GM12878 (cell line): ENCODE results near the gene RIN1. TPM values are rescaled to one million over a fixed set of nuclear protein-coding genes. Genes with fewer than 3 reads are reported as not detected.
"Not testable (repeated sequence)": the region's sequence is repeated elsewhere in the genome, so short reads cannot be mapped to it uniquely, and the experiment has no call there.

Source experiments
- ATAC-seq: fragments of 200-7000 bp; cut with Tn5 transposase; 3 replicates; pipeline ENCODE4 v1.9.1; 2020; ENCODE audit warnings: mild to moderate bottlenecking, moderate library complexity
- BruUV-seq: library from RNA; stranded (reverse); fragments of 400-500 nt; replicated peaks from 2 replicates; lab custom pipeline; 2021; lab: Mats Ljungman, UMichigan
- CTCF ChIA-PET: fragments of 300-600 bp; sonication (Branson Sonifier 250); formaldehyde crosslinking; extraction: SDS; loops from one replicate; lab custom pipeline; 2021; ENCODE audit warnings: inconsistent platforms; lab: Yijun Ruan, JAX
- POLR2A ChIA-PET: fragments of 350-600 bp; formaldehyde crosslinking; extraction: SDS; loops from one replicate; lab custom pipeline; 2021; ENCODE audit warnings: inconsistent platforms; lab: Charles Lee
- RAD21 ChIA-PET: fragments of 300-600 bp; sonication (Branson Sonifier 250); formaldehyde crosslinking; loops from one replicate; lab custom pipeline; 2023; ENCODE audit warnings: antibody characterized with exemption; ENCODE audit not compliant: unreplicated experiment; lab: Charles Lee
- SMC1A ChIA-PET: fragments of 300-600 bp; sonication (Branson Sonifier 250); formaldehyde crosslinking; loops from one replicate; lab custom pipeline; 2023; ENCODE audit not compliant: unreplicated experiment, uncharacterized antibody; lab: Charles Lee
- DNase-seq: peaks from one replicate; pipeline ENCODE4 v3.0.0-alpha.2; 2011; ENCODE audit warnings: low read depth, low spot score
- FAIRE-seq: peaks from 3 replicates; lab custom pipeline; 2011; peaks lifted over from hg19 to GRCh38; lab: Jason Lieb, UNC
- H2AFZ ChIP-seq: 2 replicates; pipeline ENCODE4 v1.6.0; 2011; ENCODE audit warnings: low read depth, low read length, control low read depth; ENCODE audit not compliant: control insufficient read depth
- H3K27ac ChIP-seq: 2 replicates; pipeline ENCODE4 v1.5.1; 2011; ENCODE audit warnings: control low read depth; ENCODE audit not compliant: control insufficient read depth, insufficient read depth
- H3K27me3 ChIP-seq, 2 experiments: replicated peaks in 1 of 2; 2 replicates each; pipeline versions ENCODE4 v1.6.0 to v1.6.1; 2011; ENCODE audit warnings: low read length in 1 of 2; ENCODE audit not compliant: control insufficient read depth in 2 of 2, insufficient read depth in 2 of 2
- H3K36me3 ChIP-seq, 2 experiments: 2 replicates each; pipeline ENCODE4 v1.5.1; 2011; ENCODE audit warnings: low read length in 1 of 2; ENCODE audit not compliant: control insufficient read depth in 2 of 2, insufficient read depth in 2 of 2
- H3K4me1 ChIP-seq: 2 replicates; pipeline ENCODE4 v1.6.1; 2011; ENCODE audit warnings: mild to moderate bottlenecking, low read length, moderate library complexity, mixed read lengths; ENCODE audit not compliant: control insufficient read depth, insufficient read depth
- H3K4me2 ChIP-seq: 2 replicates; pipeline ENCODE4 v1.6.0; 2011; ENCODE audit warnings: control low read depth; ENCODE audit not compliant: control insufficient read depth, insufficient read depth
- H3K4me3 ChIP-seq: fragments of 200-600 bp; sonication (generic); 2 replicates; pipeline ENCODE4 v1.5.1; 2016
- H3K79me2 ChIP-seq: 2 replicates; pipeline ENCODE4 v1.6.0; 2011; ENCODE audit warnings: low read length; ENCODE audit not compliant: control insufficient read depth, insufficient read depth
- H3K9ac ChIP-seq: 2 replicates; pipeline ENCODE4 v1.8.0; 2011; ENCODE audit warnings: low read length, control low read depth, mixed read lengths; ENCODE audit not compliant: control insufficient read depth, insufficient read depth
- H3K9me3 ChIP-seq: replicated peaks from 3 replicates; pipeline ENCODE4 v1.5.1; 2011; ENCODE audit warnings: mild to moderate bottlenecking, low read length; ENCODE audit not compliant: control insufficient read depth, insufficient read depth
- H4K20me1 ChIP-seq: 2 replicates; pipeline ENCODE4 v1.6.0; 2011; ENCODE audit not compliant: control insufficient read depth, insufficient read depth
- ATF7 ChIP-seq: fragments of 450-650 bp; IDR thresholded peaks from 2 replicates; pipeline ENCODE4 v1.6.1; 2016; ENCODE audit warnings: low read depth, mild to moderate bottlenecking
- CBX5 ChIP-seq: sonication (generic); IDR thresholded peaks from 2 replicates; pipeline ENCODE4 v1.6.1; 2016; ENCODE audit warnings: low read depth, moderate library complexity, mild to moderate bottlenecking, inconsistent platforms
- JUND ChIP-seq: IDR thresholded peaks from 2 replicates; pipeline ENCODE4 v1.6.1; 2012; ENCODE audit warnings: low read depth, mild to moderate bottlenecking, low read length, improper control_type of control experiment, moderate library complexity
- MTA3 ChIP-seq: IDR thresholded peaks from 2 replicates; pipeline ENCODE4 v1.6.1; 2012; ENCODE audit warnings: low read length, inconsistent platforms, borderline replicate concordance
- RUNX3 ChIP-seq: IDR thresholded peaks from 2 replicates; pipeline ENCODE4 v1.6.1; 2012; ENCODE audit warnings: low read length, inconsistent platforms
- SMAD1 ChIP-seq: fragments of 450-650 bp; IDR thresholded peaks from 2 replicates; pipeline ENCODE4 v1.6.1; 2018; ENCODE audit warnings: mild to moderate bottlenecking, low read depth; ENCODE audit not compliant: partially characterized antibody
- SREBF1 ChIP-seq: IDR thresholded peaks from 2 replicates; pipeline ENCODE4 v1.6.1; 2012; ENCODE audit warnings: mild to moderate bottlenecking, low read length
- SUZ12 ChIP-seq: fragments of 200-600 bp; sonication (generic); IDR thresholded peaks from one replicate; pipeline ENCODE4 v1.6.1; 2018; ENCODE audit warnings: antibody characterized with exemption, mild to moderate bottlenecking; ENCODE audit not compliant: unreplicated experiment
- TCF7 ChIP-seq: IDR thresholded peaks from 2 replicates; pipeline ENCODE4 v1.6.1; 2014; ENCODE audit warnings: antibody characterized with exemption, borderline replicate concordance
- ZNF217 ChIP-seq: fragments of 450-650 bp; IDR thresholded peaks from 2 replicates; pipeline ENCODE4 v1.6.1; 2017; ENCODE audit warnings: antibody characterized with exemption, mild to moderate bottlenecking
- WGBS: methylation state at CpG from one replicate; pipeline ENCODE4 v1.1.6; 2016; ENCODE audit warnings: low lambda C conversion rate; ENCODE audit not compliant: insufficient replicate concordance, insufficient coverage; ENCODE audit errors: missing lambda C conversion rate; 5-methylcytosine and 5-hydroxymethylcytosine counted together
- in situ Hi-C: fragments of 300-500 bp; cut with MboI; formaldehyde crosslinking; loops from 9 replicates; pipeline ENCODE4 v1.14.3; 2018; ENCODE audit warnings: mixed read lengths
- intact Hi-C: fragments of 100-400 bp; cut with micrococcal nuclease; formaldehyde crosslinking; loops from one replicate; pipeline ENCODE4 v1.14.2; 2022; ENCODE audit not compliant: unreplicated experiment
- polyA plus RNA-seq, 11 experiments: library from polyadenylated mRNA; depleted of rRNA in 4 of 11; unstranded in 6 of 11; stranded (reverse) in 5 of 11; fragments of >200 nt; fragmentation: Nextera tagmentation in 4 of 11; fragmentation: Illumina TruSeq in 1 of 11; extraction: Ambion mirVana in 4 of 11; extraction: Trizol in 1 of 11; gene quantifications; 1 replicate in 1 of 11; 2 replicates in 10 of 11; pipeline versions ENCODE4 v1.2.1 to v1.2.3, GENCODE V29; 2011 to 2016; ENCODE audit warnings: inconsistent platforms in 2 of 11, missing spikeins in 2 of 11, low read depth in 1 of 11
- total RNA-seq, 4 experiments: library from RNA; depleted of rRNA in 3 of 4; stranded (reverse); fragments of >200 nt in 3 of 4; fragmentation: Illumina TruSeq in 1 of 4; extraction: Trizol in 1 of 4; gene quantifications; 2 replicates each; pipeline versions ENCODE4 v1.2.1 to v1.2.3, GENCODE V29; 2013 to 2021
- TF ChIP-seq, protein P1 (sequence below): IDR thresholded peaks from 2 replicates; pipeline ENCODE4 v1.6.1; 2012; ENCODE audit warnings: low read depth, low read length, improper control_type of control experiment
- TF ChIP-seq, protein P2 (sequence below): IDR thresholded peaks from 2 replicates; pipeline ENCODE4 v1.6.1; 2011; ENCODE audit warnings: mild to moderate bottlenecking, low read depth, low read length, moderate library complexity; ENCODE audit not compliant: insufficient replicate concordance
- TF ChIP-seq, protein P3 (sequence below): IDR thresholded peaks from 2 replicates; pipeline ENCODE4 v1.6.1; 2011; ENCODE audit warnings: low read depth, mild to moderate bottlenecking, low read length, moderate library complexity, borderline replicate concordance; ENCODE audit errors: extremely low read depth

The RIN1 gene
- total and polyA plus RNA-seq, 10 of the 15 experiments (the other 5 are each of a cell fraction or from before 2014, with no cell fraction given): 0.04 to 0.69 (median 0.22) TPM; not detected in 1

DNA sequence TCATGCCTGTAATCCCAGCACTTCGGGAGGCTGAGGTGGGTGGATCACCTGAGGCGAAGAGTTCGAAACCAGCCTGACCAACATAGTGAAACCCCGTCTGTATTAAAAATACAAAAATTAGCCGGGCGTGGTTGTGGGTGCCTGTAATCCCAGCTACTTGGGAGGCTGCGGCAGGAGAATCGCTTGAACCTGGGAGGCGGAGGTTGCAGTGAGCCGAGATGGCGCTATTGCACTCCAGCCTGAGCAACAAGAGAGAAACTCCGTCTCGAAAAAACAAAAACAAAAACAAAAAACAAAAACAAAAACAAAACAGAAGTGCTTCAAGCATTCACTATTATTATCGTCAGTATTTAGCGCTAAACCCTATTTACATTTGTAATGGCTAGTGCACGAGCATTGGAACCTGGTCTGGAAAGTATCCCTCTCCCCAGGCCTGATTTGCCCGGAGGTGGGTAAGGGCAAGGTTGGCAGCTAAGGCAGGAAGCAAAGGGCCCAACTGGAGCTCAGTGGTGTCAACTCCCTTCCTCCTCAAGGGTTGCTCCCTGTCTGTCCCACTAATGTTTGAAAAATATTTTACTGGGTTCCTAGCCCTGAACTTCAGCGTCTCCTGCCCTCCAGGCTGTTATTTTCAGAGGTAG is 25.3 kb downstream of the RIN1 start:
- H3K36me3 ChIP-seq, H3K27ac ChIP-seq, H3K9me3 ChIP-seq, H3K79me2 ChIP-seq, H3K27me3 ChIP-seq, H4K20me1 ChIP-seq, H2AFZ ChIP-seq, in situ Hi-C loops, H3K4me1 ChIP-seq, H3K4me2 ChIP-seq, FAIRE-seq, H3K9ac ChIP-seq, DNase-seq, BruUV-seq, H3K4me3 ChIP-seq, ATAC-seq: not testable (repeated sequence)
- intact Hi-C loops: loop anchor here (2.0 kb wide), 1 partner anchor 78 kb away; no protein-coding TSS in a partner anchor
- WGBS: 86% methylated on average over 18 of the region's 18 CpGs
- ChIA-PET POLR2A (interaction anchor here (1.0 to 2.9 kb wide), 8 partner anchors 16 to 75 kb away, joined by 3 to 19 read pairs (median 8); partner anchors contain the start of genes BRMS1, RIN1, SLC29A2 and YIF1A), SMC1A (interaction anchor here (0.6 to 2.8 kb wide), 19 partner anchors 9 to 260 kb away, joined by 3 to 33 read pairs (median 6); partner anchors contain the start of genes MRPL11, NPAS4, RIN1 and SLC29A2), RAD21 (interaction anchor here (0.7 to 3.0 kb wide), 21 partner anchors 9 to 128 kb away, joined by 3 to 49 read pairs (median 6); partner anchors contain the start of genes B4GAT1, MRPL11, RIN1 and YIF1A), CTCF (interaction anchor here (0.5 to 6.3 kb wide), 31 partner anchors 9 to 806 kb away, joined by 3 to 166 read pairs (median 6); partner anchors contain the start of genes B4GAT1, BRMS1, DPP3 and MRPL11)

DNA sequence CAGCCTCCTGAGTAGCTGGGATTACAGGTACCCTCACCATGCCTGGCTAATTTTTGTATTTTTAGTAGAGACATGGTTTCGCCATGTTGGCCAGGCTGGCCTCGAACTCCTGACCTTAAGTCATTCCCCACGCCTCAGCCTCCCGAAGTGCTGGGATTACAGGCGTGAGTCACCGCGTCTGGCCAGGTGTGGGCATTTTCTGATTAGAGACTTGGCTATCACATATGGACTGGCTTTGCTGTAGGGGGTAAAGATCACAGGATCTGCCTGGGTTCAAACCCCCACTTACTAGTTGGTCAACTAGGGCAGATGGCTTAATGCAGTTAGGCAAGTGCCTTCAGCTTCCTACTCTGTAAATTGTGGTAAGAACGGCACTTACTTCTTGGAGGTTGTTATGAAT is 25.9 kb downstream of the RIN1 start:
- in situ Hi-C loops (no loop called here), intact Hi-C loops (loop anchor here (2.0 kb wide), 1 partner anchor 78 kb away; no protein-coding TSS in a partner anchor)
- BruUV-seq: no TSS peak
- SMC1A ChIA-PET: interaction anchor here (1.2 kb wide), 1 partner anchor 42 kb away, joined by 3 read pairs; the partner anchor contains the start of gene RAB1B
- H3K4me3 ChIP-seq: no peak overlapping the region
- no peaks in the 10 kb centered on the region for H3K79me2 ChIP-seq
- POLR2A ChIA-PET: interaction anchor here (0.6 kb wide), 1 partner anchor 416 kb away, joined by 3 read pairs; no protein-coding TSS in a partner anchor
- H3K27ac ChIP-seq: no peak overlapping the region
- H3K27me3 ChIP-seq: no peaks in the 10 kb centered on the region; a peak in 1 of 4 replicates
- 42% methylated on average over 8 of the region's 8 CpGs for WGBS
- DNase-seq (no peak), FAIRE-seq (no peak), ATAC-seq (no peak)
- H3K9ac ChIP-seq: no peak overlapping the region
- no peaks in the 10 kb centered on the region for H3K9me3 ChIP-seq
- no peak overlapping the region for H2AFZ ChIP-seq
- CTCF ChIA-PET: interaction anchor here (1.2 to 6.3 kb wide), 4 partner anchors 21 to 77 kb away, joined by 3 to 166 read pairs (median 58); partner anchors contain the start of gene YIF1A
- no peaks in the 10 kb centered on the region for H3K36me3 ChIP-seq
- no peaks in the 10 kb centered on the region for H4K20me1 ChIP-seq
- no peaks in the 10 kb centered on the region; the same call in 1 of the 2 replicates for H3K4me1 ChIP-seq
- no peak overlapping the region for H3K4me2 ChIP-seq
- RAD21 ChIA-PET: interaction anchor here (1.3 to 3.0 kb wide), 3 partner anchors 21 to 79 kb away, joined by 3 to 49 read pairs (median 5); partner anchors contain the start of gene YIF1A
- TF ChIP-seq, protein P1, sequence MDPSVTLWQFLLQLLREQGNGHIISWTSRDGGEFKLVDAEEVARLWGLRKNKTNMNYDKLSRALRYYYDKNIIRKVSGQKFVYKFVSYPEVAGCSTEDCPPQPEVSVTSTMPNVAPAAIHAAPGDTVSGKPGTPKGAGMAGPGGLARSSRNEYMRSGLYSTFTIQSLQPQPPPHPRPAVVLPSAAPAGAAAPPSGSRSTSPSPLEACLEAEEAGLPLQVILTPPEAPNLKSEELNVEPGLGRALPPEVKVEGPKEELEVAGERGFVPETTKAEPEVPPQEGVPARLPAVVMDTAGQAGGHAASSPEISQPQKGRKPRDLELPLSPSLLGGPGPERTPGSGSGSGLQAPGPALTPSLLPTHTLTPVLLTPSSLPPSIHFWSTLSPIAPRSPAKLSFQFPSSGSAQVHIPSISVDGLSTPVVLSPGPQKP: no peak
- TF ChIP-seq, protein P2, sequence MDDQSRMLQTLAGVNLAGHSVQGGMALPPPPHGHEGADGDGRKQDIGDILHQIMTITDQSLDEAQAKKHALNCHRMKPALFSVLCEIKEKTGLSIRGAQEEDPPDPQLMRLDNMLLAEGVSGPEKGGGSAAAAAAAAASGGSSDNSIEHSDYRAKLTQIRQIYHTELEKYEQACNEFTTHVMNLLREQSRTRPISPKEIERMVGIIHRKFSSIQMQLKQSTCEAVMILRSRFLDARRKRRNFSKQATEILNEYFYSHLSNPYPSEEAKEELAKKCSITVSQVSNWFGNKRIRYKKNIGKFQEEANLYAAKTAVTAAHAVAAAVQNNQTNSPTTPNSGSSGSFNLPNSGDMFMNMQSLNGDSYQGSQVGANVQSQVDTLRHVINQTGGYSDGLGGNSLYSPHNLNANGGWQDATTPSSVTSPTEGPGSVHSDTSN: no peak
- TF ChIP-seq MTA3 (no peak), TCF7 (no peak), SREBF1 (no peak), ATF7 (no peak), RUNX3 (no peak), ZNF217 (no peak), JUND (no peak), SMAD1 (no peak), CBX5 (no peak), SUZ12 (no peak)
- TF ChIP-seq, protein P3, sequence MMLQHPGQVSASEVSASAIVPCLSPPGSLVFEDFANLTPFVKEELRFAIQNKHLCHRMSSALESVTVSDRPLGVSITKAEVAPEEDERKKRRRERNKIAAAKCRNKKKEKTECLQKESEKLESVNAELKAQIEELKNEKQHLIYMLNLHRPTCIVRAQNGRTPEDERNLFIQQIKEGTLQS: no peak
